Gastroesophageal sphincter (tissue), 3 donors: Measurements from ENCODE around the gene CELSR1.

Experiments used
- CTCF ChIP-seq, 4 experiments: fragments of 200-600 bp in 2 of 4; fragments of 450-650 bp in 2 of 4; sonication (generic) in 1 of 4; IDR thresholded peaks; one replicate each; pipeline ENCODE4 v1.5.1; 2017 to 2019; ENCODE audit warnings: antibody characterized with exemption in 4 of 4, mild to moderate bottlenecking in 2 of 4, moderate library complexity in 2 of 4
- EP300 ChIP-seq: sonication (generic); formaldehyde crosslinking; IDR thresholded peaks from one replicate; pipeline ENCODE4 v1.6.1; 2017; ENCODE audit warnings: antibody characterized with exemption, mild to moderate bottlenecking
- POLR2A ChIP-seq, 2 donors: fragments of 450-650 bp; IDR thresholded peaks; one replicate each; pipeline ENCODE4 v1.6.1; 2017; ENCODE audit warnings: antibody characterized with exemption in 2 of 2, mild to moderate bottlenecking in 2 of 2, moderate library complexity in 1 of 2
- POLR2AphosphoS5 ChIP-seq: sonication (generic); formaldehyde crosslinking; IDR thresholded peaks from one replicate; pipeline ENCODE4 v1.6.1; 2017; ENCODE audit warnings: antibody characterized with exemption

GRCh38 chr22:46363611-46364321, 173.7 kb downstream of the CELSR1 start:
- TF ChIP-seq POLR2AphosphoS5 (no peak), CTCF (IDR thresholded peaks at IDR 0.05) (no peak), EP300 (no peak), POLR2A (IDR thresholded peaks at IDR 0.05) (no peak)
